HepG2 (cell line): ENCODE results near the gene HS6ST2. TPM values are rescaled to one million over a fixed set of nuclear protein-coding genes. Genes with fewer than 3 reads are reported as not detected.
A peak's percentile ranks its signal among the peaks of the same experiment; 100 is the strongest.

Experiments
- ATAC-seq: fragments of 200-7000 bp; cut with Tn5 transposase; 3 replicates; pipeline ENCODE4 v1.9.1; 2020; ENCODE audit warnings: mild to moderate bottlenecking, moderate library complexity
- BruUV-seq: library from RNA; stranded (reverse); fragments of 400-500 nt; replicated peaks from 2 replicates; lab custom pipeline; 2021; lab: Mats Ljungman, UMichigan
- CTCF ChIA-PET: fragments of 300-600 bp; formaldehyde crosslinking; extraction: SDS; loops from one replicate; lab custom pipeline; 2021; ENCODE audit warnings: low total read pairs, inconsistent platforms, low intra/inter-chr PET ratio; lab: Yijun Ruan, JAX
- POLR2A ChIA-PET: fragments of 350-600 bp; sonication (Branson Sonifier 250); formaldehyde crosslinking; loops from one replicate; lab custom pipeline; 2020; ENCODE audit warnings: antibody characterized with exemption, inconsistent platforms; lab: Yijun Ruan, JAX
- DNase-seq: peaks from one replicate; pipeline ENCODE4 v3.0.0-alpha.2; 2015; ENCODE audit warnings: low spot score
- FAIRE-seq: peaks from 3 replicates; lab custom pipeline; 2011; peaks lifted over from hg19 to GRCh38; lab: Jason Lieb, UNC
- H2AFZ ChIP-seq: one replicate; pipeline ENCODE4 v1.6.1; 2011; ENCODE audit warnings: low read length, inconsistent platforms
- H3K27ac ChIP-seq: fragments of 300-600 bp; 3 replicates; pipeline ENCODE4 v1.8.0; 2011; ENCODE audit warnings: mixed run types, mild to moderate bottlenecking, mixed read lengths, low read length, inconsistent platforms; ENCODE audit not compliant: insufficient read depth; ENCODE audit errors: extremely low read length
- H3K27me3 ChIP-seq, 2 experiments: fragments of 200-600 bp in 1 of 2; 2 replicates in 1 of 2; 3 replicates in 1 of 2; pipeline versions ENCODE4 v1.6.0 to v1.8.0; 2011; ENCODE audit warnings: low read length in 2 of 2, mild to moderate bottlenecking in 2 of 2, moderate library complexity in 2 of 2, inconsistent platforms in 1 of 2; ENCODE audit not compliant: insufficient read depth in 2 of 2, control insufficient read depth in 1 of 2
- H3K36me3 ChIP-seq, 2 experiments: fragments of 200-600 bp in 1 of 2; replicated peaks in 1 of 2; 2 replicates in 1 of 2; 3 replicates in 1 of 2; pipeline versions ENCODE4 v1.5.1 to v1.8.0; 2011; ENCODE audit warnings: low read length in 2 of 2, inconsistent platforms in 1 of 2; ENCODE audit not compliant: insufficient read depth in 2 of 2, control insufficient read depth in 1 of 2
- H3K4me1 ChIP-seq: 2 replicates; pipeline ENCODE4 v1.5.1; 2012; ENCODE audit warnings: low read length, inconsistent platforms; ENCODE audit not compliant: insufficient read depth
- H3K4me2 ChIP-seq: 2 replicates; pipeline ENCODE4 v1.6.0; 2011; ENCODE audit warnings: low read depth, low read length, inconsistent platforms
- H3K4me3 ChIP-seq, 3 experiments: fragments of 200-600 bp in 1 of 3; sonication (generic), shearing (Covaris generic) in 1 of 3; replicated peaks in 1 of 3; 2 replicates each; pipeline ENCODE4 v1.5.1; 2011 to 2016; ENCODE audit warnings: low read length in 3 of 3, inconsistent platforms in 2 of 3, low read depth in 2 of 3, mild to moderate bottlenecking in 2 of 3, control low read depth in 1 of 3, mixed read lengths in 1 of 3; ENCODE audit not compliant: insufficient read depth in 1 of 3
- H3K79me2 ChIP-seq: one replicate; pipeline ENCODE4 v1.6.1; 2011; ENCODE audit warnings: low read length, inconsistent platforms; ENCODE audit not compliant: insufficient read depth
- H3K9ac ChIP-seq: 2 replicates; pipeline ENCODE4 v1.6.0; 2011; ENCODE audit warnings: mild to moderate bottlenecking, low read depth, low read length, inconsistent platforms; ENCODE audit not compliant: insufficient read depth
- H3K9me3 ChIP-seq: 2 replicates; pipeline ENCODE4 v1.5.1; 2012; ENCODE audit warnings: mild to moderate bottlenecking, low read length
- H4K20me1 ChIP-seq: 2 replicates; pipeline ENCODE4 v1.6.0; 2011; ENCODE audit warnings: inconsistent platforms, mild to moderate bottlenecking, low read length, moderate library complexity; ENCODE audit not compliant: insufficient read depth
- FOXP1 ChIP-seq, 2 experiments: fragments of 450-650 bp in 1 of 2; IDR thresholded peaks; 2 replicates each; pipeline ENCODE4 v1.6.1; 2017 to 2018; ENCODE audit warnings: antibody characterized with exemption in 1 of 2
- NFIC ChIP-seq: IDR thresholded peaks from 2 replicates; pipeline ENCODE4 v1.6.1; 2012; ENCODE audit warnings: mild to moderate bottlenecking, low read length, inconsistent platforms
- NRL ChIP-seq: sonication (generic); formaldehyde crosslinking; IDR thresholded peaks from 2 replicates; pipeline ENCODE4 v1.5.0; 2020; ENCODE audit warnings: missing genetic modification reagents, mild to moderate bottlenecking, moderate library complexity, borderline replicate concordance
- POLR2AphosphoS2 ChIP-seq: IDR thresholded peaks from 2 replicates; pipeline ENCODE4 v1.6.1; 2011; ENCODE audit warnings: low read depth, low read length, improper control_type of control experiment
- PPARG ChIP-seq: conservative IDR thresholded peaks from 2 replicates; pipeline ENCODE4 v1.6.1; 2016; ENCODE audit warnings: missing biosample characterization, missing genetic modification reagents
- ZFP62 ChIP-seq: sonication (generic); formaldehyde crosslinking; IDR thresholded peaks from 2 replicates; pipeline ENCODE4 v1.4.0; 2020; ENCODE audit warnings: missing genetic modification reagents
- ZMYM3 ChIP-seq: sonication (generic); formaldehyde crosslinking; IDR thresholded peaks from 2 replicates; pipeline ENCODE4 v1.5.1; 2020; ENCODE audit warnings: mild to moderate bottlenecking, missing genetic modification reagents
- ZNF496 ChIP-seq: sonication (generic); formaldehyde crosslinking; IDR thresholded peaks from 2 replicates; pipeline ENCODE4 v1.8.1; 2023; ENCODE audit warnings: mild to moderate bottlenecking, moderate library complexity, missing genetic modification reagents; ENCODE audit not compliant: insufficient replicate concordance
- ZNF577 ChIP-seq: sonication (generic); formaldehyde crosslinking; IDR thresholded peaks from 2 replicates; pipeline ENCODE4 v1.4.0; 2020; ENCODE audit warnings: mild to moderate bottlenecking, low read depth, missing genetic modification reagents, borderline replicate concordance
- WGBS: methylation state at CpG from one replicate; pipeline ENCODE4 v1.1.6; 2017; ENCODE audit warnings: low lambda C conversion rate; 5-methylcytosine and 5-hydroxymethylcytosine counted together
- in situ Hi-C: cut with HindIII; loops from 2 replicates; pipeline ENCODE4 v1.10.0; 2017; ENCODE audit warnings: low pct_unique_long_range_greater_than_20kb; ENCODE audit not compliant: extremely low pct_ligation_motif_present
- intact Hi-C: fragments of 100-400 bp; cut with micrococcal nuclease; formaldehyde crosslinking; loops from one replicate; pipeline ENCODE4 v1.10.0; 2022; ENCODE audit not compliant: unreplicated experiment
- polyA plus RNA-seq, 8 experiments: library from polyadenylated mRNA; depleted of rRNA in 3 of 8; stranded (reverse) in 7 of 8; unstranded in 1 of 8; fragments of >200 nt; fragmentation: Illumina TruSeq in 4 of 8; extraction: Trizol in 4 of 8; gene quantifications; 2 replicates each; pipeline versions ENCODE4 v1.2.1 to v1.2.3, GENCODE V29; 2011 to 2016; ENCODE audit warnings: low read depth in 4 of 8, missing spikeins in 1 of 8, mixed read lengths in 1 of 8; ENCODE audit not compliant: insufficient read depth in 1 of 8
- total RNA-seq, 5 experiments: library from RNA; depleted of rRNA; stranded (reverse); fragments of >200 nt; fragmentation: Illumina TruSeq; extraction: Trizol; gene quantifications; 2 replicates each; pipeline ENCODE4 v1.2.3, GENCODE V29; 2016; ENCODE audit warnings: low read depth in 1 of 5

HS6ST2 gene
- total and polyA plus RNA-seq, 2 of the 13 experiments (the other 11 are each of a cell fraction or from before 2014, with no cell fraction given): 0.05 TPM; not detected in 1

GRCh38 chrX:132876523-132877338 is 81.7 kb downstream of the HS6ST2 start:
- intact Hi-C loops (no loop called here), in situ Hi-C loops (no loop called here)
- 42% methylated on average over 2 of the region's 2 CpGs for WGBS
- Histone ChIP-seq H3K9me3 (no peaks in the 10 kb centered on the region), H3K4me3 (no peak overlapping the region), H4K20me1 (no peaks in the 10 kb centered on the region), H3K36me3 (no peaks in the 10 kb centered on the region), H3K79me2 (no peaks in the 10 kb centered on the region), H3K27ac (no peak overlapping the region), H2AFZ (no peak overlapping the region), H3K4me1 (no peaks in the 10 kb centered on the region), H3K27me3 (no peaks in the 10 kb centered on the region), H3K9ac (no peak overlapping the region), H3K4me2 (no peak overlapping the region)
- no peak for DNase-seq
- no TSS peak for BruUV-seq
- no peak for ATAC-seq
- ChIA-PET CTCF (no interaction called here), POLR2A (no interaction called here)
- no peak for TF ChIP-seq ZMYM3 (CRISPR knock-in tag)
- FAIRE-seq: peak; percentile 39

GRCh38 chrX:132875650-132876522 is 82.5 kb downstream of the HS6ST2 start:
- no peak overlapping the region for H3K4me3 ChIP-seq
- ATAC-seq (no peak), DNase-seq (no peak), FAIRE-seq (no peak)
- H3K27ac ChIP-seq: no peak overlapping the region
- no peaks in the 10 kb centered on the region for H3K79me2 ChIP-seq
- 4% methylated on average over 2 of the region's 3 CpGs for WGBS
- intact Hi-C loops: no loop called here
- H4K20me1 ChIP-seq: no peaks in the 10 kb centered on the region
- ChIA-PET CTCF (no interaction called here), POLR2A (no interaction called here)
- no peaks in the 10 kb centered on the region for H3K9me3 ChIP-seq
- no peak overlapping the region for H2AFZ ChIP-seq
- no peak overlapping the region for H3K9ac ChIP-seq
- no TSS peak for BruUV-seq
- H3K36me3 ChIP-seq: no peaks in the 10 kb centered on the region
- no peaks in the 10 kb centered on the region for H3K27me3 ChIP-seq
- in situ Hi-C loops: no loop called here
- H3K4me1 ChIP-seq: no peaks in the 10 kb centered on the region
- TF ChIP-seq ZNF496 (CRISPR knock-in tag) (no peak), FOXP1 (IDR thresholded peaks at IDR 0.05) (no peak), FOXP1 (CRISPR knock-in tag; IDR thresholded peaks at IDR 0.05) (no peak), ZFP62 (CRISPR knock-in tag) (no peak), POLR2AphosphoS2 (no peak), PPARG (CRISPR knock-in tag) (no peak), NRL (no peak), ZNF577 (CRISPR knock-in tag) (no peak), NFIC (no peak)
- no peak overlapping the region for H3K4me2 ChIP-seq
